RCC 7860 (cell line): Measurements from ENCODE around the gene LAMA5.

Experiments used
- DNase-seq: peaks from one replicate; pipeline ENCODE4 v3.0.0-alpha.2; 2015; ENCODE audit warnings: low spot score
- FAIRE-seq: peaks from 2 replicates; lab custom pipeline; 2012; peaks lifted over from hg19 to GRCh38; lab: Jason Lieb, UNC

The LAMA5 gene

DNA sequence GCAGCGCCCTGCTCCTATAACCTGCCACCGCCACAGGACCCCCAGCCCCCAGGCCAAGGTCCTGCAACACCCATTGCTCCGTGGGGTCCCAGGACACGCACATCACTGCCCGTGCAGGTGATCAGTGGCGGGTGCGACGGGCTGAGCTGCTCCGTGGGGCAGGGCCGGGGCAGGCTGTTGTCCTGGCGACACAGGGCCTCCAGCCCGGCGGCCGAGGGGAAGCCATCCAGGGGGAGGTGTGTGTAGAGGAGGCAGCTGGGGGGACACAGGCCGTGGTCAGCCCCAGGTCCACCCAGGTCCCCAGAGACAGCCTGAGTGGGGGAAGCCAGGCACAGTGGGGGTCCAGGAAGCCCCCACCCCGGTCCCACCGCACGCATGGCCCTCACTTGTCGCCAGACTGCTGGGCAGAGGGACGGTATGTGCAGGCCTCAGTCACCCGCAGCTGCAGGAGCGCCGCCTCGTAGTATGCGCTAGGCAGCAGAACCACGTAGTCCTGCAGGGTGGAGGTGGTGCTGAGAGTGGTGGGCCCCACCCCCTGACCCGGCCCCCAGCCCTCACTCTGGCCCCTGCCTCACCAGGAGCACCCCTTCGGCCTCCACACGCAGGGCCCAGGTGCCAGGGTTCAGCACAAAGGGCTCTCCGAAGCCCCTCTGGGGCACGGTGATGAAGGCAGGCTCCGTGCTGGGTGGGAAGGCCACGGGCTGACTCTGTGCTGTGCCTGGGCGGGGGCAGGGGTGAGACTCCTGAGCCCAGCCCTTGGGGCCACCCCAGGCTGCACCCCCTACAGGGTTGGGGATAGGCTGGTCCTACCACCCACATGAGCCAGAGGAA is 33.9 kb downstream of the LAMA5 start:
- no peak for DNase-seq
- no peak for FAIRE-seq

DNA sequence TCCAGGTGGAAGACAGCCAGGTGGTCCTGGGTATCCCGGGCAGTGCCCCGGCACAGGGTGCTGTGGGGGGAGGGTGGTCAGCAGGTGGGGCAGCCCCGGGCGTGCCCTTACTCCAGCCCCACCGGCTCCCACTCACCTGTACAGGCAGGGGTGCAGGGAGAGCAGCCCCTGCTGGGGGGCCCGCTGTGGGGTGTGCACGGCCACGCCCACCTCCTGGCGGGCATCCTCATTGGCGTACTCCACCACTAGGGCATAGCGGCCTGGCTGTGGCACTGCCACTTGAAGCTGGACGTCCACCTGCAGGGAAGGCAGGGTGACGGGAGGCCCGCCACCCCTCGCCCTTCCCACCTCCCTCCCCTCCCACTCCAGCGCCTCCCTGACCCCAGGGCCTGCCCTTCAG is 34.7 kb downstream of the LAMA5 start:
- FAIRE-seq (no peak), DNase-seq (no peak)

DNA sequence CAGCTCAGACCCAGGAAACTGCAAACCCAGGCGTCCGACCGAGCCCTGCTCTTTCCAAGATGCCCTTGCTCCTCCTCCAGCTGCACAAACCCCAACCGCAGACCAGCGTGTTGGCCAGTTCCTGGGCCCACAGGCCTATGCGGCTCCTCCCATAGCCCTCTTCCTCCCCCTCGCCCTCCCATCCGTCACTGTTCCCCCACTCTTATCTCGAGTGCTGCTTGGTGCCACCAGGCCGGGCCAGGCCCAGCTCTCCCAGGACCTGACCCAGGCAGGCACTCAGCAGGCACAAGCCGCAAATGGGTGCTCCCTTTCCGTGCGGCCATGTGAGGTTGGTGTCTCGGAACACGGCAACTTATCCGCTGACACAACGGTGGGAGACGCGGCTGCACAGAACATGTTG is 35.8 kb downstream of the LAMA5 start:
- DNase-seq (no peak), FAIRE-seq (no peak)

DNA sequence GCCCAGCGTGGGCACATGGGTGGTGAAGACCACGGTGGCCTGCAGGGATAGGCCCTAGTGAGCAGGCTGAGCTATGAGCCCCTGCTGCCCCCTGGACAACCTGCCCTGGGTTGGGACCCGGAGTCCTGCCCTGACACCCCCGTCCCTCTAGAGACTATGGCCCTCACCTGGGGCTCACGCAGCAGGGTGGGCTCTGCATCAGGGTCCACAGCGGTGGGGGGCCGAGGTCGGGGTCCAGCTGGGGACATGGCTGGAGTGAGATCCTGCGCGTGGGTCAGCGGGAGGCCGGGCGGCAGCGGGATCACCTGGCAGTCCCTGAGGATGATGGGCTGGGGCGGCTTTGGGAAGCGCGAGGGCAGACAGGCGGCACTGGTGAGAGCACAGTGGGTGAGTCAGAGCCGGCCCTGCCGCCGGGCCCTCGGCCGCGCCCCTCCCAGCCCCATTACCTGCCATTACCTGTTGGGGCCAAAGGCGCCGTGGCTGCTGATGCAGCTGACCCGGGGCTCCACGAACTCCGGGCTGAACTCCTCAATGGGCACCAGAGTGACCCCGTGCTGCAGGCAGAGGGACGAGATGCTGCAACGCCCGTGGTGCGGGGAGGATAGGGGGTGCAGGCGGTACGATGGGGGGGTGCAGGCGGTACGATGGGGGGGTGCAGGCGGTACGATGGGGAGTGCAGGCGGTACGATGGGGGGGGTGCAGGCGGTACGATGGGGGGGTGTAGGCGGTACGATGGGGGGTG is 36.4 kb downstream of the LAMA5 start:
- DNase-seq (no peak), FAIRE-seq (no peak)

DNA sequence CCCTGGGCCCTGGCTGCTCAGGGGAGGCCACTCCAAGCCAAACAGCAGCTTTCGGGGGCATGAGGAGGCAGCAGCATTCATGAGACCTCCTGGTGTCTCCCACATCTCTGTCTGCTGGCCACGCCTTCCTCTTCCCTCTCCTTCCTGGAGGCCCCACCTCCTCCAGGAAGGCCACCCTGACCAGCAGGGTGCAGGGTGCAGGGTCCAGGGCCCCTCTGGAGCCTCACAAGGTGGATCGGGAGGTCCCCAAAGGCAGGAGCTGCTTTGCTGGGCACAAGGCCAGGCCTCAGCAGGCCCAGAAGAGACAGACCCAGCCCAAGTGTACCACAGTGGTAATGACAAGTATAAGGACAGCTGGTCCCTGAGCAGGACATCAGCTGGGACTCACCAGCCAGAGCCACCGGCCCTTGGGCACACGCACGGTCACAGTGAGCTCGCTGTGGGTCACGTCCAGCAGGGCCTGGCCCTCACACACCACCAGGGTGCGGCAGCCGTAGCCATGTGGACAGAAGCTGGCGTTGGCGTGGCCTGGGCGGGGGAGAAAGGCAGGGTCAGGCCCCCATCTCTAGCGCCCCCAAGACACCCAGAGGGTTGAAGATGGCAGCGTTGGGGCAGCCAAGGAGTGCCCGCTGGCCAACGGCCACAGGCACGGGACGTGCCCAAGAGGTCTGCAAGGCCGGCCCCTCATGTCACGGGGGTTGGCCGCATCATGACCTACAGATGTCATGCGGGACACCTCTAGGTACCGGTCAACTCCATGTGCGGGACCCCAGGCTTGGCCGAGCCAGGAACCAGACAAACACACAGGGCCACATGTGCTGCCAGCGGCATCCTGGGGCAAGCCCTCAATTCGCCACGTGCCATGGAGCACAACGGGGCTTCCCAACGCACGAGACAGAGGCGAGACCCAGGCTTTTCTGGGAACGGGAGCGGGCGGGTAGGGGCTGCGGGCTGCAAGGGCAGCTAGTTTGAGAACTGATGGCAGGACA is 37.4 kb downstream of the LAMA5 start:
- no peak for FAIRE-seq
- DNase-seq, result no peak

DNA sequence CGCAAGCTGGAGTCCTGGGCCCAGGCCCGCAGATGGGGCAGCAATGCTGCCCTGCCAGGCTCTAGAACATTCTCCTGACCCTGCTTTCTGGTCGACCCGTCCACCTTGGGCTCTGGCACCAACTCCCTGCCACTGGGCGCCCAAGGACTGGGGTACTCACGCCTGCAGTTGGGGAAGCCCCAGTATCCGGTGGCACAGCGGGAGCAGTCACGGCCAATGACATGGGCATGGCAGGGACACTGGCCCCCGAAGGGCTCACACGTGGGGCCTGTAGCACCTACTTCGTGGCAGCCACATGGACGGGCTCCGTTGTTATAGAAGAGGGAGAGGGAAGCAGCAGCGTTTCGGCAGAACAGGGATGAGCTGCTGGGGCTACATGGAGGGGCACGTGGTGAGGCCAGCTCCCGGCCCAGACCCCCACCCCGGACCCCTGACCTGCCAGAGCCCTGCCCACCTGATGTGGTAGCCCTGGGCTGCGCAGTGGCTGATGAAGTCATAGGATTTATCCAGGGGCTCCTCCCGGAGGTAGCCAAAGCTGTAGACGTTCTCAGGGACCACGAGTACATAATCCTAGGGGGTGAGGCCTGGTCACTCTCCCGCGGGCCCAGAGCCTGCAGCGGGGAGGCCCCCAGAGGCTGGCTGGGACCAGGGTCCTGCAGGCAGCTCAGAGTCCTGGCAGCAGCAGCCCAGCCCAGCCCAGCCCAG is 38.3 kb downstream of the LAMA5 start:
- no peak for DNase-seq
- no peak for FAIRE-seq

DNA sequence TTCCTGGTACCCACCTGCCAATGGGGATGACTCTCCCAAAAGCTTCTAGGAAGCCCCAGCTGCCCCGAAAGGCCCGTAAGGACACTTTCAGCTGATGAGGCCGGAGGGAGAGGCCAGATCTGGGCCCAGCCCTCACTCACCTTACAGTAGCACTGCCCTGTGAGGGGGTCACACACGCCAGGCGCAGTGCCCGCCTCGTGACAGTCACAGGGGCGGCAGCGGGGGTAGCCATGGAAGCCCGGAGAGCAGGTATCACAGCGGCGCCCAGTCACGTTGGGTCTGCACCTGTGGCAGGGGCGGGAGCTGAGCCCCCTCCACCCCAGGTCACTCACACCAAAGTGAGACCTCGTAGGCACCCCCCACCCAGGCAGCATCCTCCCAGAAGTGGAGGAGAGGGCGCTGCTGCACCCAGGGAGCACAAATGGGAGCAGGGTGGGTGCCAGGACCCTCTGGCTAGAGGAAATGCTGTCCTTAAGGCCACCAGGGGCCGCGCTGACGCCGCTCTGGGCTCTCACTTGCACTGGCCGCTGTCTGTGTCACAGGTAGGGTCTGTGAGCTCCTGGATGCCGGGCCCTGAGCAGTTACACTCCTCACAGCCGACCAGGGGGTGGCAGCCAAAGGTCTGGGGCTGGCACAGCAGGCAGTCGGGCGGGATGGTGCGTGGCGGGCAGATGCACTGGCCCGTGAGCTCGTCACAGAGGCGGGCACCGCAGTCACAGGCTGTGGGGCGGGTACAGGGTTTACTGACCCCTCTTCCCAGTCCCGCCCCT is 39.2 kb downstream of the LAMA5 start:
- FAIRE-seq (no peak), DNase-seq (no peak)

DNA sequence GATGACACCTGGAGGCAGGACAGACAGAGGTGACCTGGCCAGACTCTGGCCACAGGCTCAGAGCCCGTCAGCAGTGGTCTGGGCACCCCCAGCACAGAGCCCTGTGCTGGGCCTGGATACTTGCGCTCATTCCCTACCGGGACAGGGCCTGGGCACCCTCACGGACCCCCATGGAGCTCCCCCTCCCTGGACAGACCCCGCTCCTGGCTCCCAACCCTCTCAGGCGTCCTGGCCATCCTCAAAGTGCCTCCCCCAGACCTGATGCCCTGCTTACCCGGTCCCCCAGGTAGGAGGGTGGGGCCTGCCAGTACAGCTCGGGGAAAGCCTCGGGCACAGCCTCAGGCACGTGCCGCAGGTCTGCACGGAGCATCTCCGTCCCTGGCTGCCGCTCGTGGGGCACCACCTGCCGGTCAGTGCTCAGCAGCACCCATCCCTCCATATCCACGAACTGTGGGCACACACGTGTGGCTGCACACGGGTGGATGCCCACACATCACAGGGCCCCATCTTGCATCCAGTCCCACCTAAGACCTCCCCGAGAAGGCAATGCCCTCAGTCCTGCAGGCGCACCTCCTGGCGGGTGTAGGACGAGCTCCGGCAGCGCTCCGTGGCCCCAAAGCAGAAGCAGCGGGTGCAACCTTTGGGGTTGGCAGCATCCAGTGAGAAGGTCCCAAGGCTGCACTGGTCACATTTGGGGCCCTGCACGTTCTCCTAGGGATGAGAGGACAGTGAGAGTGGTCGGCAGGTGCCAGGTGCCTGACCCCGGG is 40.0 kb downstream of the LAMA5 start:
- no peak for FAIRE-seq
- no peak for DNase-seq

DNA sequence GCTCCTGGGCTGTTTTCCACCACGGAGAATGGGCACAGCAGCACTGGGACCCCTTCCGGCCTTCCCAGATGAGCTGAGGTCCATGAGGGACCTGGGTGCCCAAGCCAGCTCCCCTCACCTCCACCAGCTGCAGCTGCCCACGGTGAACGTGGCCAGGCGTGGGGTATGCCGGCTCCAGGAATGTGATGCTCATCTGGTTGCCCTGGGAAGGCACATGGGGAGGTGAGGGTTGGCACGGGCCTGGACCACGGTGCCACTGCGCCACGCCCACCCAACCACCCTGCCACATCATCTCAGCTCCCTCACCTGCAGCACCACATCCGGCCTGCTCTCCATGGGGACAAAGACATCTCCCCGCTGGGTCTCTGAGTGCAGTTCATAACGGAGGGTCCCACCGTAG is 40.6 kb downstream of the LAMA5 start:
- FAIRE-seq, result no peak

DNA sequence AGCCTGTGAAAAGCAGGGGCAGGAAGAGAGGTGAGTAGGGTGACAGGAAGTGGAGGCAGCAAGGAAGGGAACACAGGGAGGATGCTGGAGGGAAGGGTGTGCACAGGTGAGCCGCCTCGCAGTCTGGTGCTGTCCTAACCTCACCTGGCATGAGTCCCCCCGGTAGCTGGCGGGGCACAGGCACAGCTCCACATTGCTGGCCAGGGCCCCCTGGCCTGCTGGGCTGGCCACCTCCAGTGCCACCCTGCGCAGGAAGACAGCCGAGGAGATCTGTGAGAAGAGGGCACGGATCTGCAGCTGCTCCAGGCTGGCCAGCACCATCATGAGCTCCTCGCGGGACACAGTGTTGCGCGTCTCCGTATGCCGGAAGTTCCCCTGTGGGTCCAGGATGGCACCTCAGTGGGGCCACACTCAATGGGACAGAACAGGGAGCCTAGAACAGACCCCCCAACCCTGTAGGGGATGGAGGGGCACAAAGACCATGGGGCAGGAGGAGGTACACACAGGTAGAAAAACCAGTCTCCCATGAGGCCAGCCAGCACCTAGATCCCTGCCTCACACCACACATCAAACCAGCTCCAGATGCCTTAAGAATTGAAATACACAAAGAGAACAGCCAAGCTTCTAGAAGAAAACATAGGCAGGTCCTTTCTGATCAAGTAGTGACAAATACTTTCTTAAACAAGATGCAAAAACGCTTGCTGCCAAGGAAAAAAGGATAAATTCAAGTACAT is 41.8 kb downstream of the LAMA5 start:
- DNase-seq (no peak), FAIRE-seq (no peak)

More for the DNA sequence above, 40.6 kb downstream of the LAMA5 start:
- no peak for DNase-seq

DNA sequence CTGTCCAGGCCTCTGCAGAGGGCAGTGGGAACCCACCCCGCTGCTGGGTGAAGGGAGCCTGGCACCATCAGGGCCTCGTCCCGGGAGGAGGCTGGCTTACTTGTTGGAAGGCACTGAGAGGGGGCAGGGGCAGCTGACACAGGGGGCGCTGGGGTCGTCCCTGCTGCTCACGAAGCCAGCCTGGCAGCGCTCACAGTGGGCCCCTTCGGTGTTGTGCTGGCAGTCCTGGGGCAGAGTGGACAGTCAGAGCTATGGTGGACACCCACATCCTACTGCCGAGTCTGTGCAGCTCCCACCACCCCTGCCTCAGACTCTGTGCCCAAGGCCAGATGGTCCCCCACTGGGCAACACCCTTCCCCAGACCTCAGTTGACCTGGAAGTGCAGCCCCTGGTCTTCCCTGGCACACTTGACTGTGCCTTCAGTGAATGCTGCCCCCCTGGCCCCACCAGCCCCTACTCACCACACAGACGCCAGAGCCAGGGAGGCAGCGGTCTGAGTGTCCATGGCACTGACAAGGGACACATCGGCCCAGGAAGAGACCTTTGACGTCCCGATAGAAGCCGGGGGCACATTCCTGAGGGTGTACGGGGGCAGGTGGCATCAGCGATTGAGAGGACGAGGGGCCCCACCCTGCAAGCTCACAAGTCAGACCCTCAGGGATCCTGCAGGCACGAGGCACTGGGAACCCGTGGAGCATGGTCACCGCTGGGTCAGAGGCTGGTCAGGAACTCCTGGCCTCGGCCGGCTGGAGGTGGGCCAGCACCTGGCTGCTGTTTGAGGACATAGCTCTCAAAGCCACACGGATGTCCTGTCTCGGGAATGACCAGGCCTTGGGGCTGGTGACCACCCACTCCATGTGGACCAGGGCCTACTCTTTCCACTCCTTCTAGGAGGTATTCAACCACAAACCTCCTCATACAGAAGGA is 42.9 kb downstream of the LAMA5 start:
- DNase-seq (no peak), FAIRE-seq (no peak)

DNA sequence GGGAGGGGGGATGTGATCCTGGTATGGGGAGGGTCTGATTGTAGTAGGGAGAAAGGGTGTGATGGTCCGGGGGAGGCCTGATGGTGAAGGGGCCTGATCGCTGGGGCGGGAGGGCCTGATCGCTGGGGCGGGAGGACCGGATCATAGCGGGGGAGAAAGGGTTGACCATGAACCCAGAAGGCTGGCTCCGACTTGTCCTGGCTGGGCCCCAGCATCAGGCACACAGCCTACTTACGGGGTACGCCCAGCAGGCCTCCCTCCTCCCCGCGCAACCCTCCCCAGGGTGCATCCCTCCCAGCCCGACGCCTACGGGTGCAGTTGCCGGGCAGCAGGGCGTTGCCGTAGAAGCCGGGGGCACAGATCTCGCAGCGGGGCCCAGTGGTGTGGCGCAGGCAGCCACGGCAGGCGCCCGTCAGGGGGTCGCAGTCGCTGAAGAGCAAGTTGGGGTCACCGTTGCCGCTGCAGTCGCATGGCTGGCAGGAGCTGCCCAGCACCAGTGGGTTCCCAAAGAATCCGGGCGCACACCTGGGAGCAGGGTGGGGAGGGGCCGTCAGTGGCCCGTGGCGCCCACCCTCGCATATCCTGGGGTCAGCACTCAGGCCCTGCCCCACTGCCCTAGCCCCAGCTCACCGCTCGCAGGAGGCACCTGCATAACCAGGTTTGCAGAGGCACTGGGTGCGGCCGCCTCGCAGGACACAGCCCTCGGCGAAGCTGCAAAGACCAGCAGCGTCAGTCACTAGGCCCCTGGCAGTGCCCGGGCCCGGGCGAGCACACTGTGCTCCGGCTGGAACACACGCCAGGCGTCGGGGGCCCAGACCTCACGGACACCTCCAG is 43.7 kb downstream of the LAMA5 start:
- DNase-seq (no peak), FAIRE-seq (no peak)

DNA sequence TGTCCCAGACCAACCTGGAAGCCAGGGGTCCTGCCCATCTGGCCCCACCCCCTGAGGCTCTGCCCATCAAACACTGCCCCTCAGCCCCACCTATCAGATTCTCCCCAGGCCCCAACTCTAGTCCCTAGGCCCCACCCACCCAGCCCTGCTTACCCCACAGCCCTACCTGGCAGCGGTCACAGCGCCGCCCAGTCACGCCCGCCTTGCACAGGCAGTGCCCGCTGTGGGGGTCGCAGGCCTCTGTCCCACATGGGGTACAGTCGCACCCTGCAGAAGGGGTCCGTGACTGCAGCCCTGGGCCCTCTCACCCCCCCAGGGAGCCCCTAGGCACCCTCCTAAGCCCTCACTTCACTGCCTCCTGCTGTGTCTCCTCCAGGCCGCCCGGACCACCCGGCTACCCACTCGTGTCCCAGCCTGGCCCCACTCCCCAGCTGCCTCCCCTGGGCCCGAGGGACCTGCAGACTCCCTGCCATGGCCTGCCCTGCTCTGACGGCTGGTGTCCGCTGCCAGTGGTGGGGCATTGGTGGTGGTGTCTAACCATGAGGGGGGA is 44.5 kb downstream of the LAMA5 start:
- no peak for FAIRE-seq
- DNase-seq, result no peak

DNA sequence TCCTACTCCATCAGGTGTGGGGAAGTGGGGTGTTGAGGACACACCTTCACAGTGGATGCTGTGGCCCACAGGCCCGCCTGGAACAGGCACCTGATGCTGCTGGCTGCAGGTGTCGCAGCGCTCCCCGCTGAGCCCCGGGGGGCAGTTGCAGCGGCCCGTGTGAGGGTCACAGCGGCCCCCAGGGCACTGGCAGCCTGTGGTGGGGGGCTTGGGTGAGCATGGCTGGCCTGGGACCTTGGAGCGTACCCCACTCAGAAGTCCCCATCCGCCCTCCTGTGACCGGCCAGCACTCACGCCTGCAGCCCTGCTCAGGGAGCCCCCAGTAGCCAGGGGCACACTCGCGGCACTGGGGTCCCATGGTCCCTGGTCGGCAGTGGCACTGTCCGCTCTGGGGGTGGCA is 45.1 kb downstream of the LAMA5 start:
- no peak for FAIRE-seq
- DNase-seq, result no peak

DNA sequence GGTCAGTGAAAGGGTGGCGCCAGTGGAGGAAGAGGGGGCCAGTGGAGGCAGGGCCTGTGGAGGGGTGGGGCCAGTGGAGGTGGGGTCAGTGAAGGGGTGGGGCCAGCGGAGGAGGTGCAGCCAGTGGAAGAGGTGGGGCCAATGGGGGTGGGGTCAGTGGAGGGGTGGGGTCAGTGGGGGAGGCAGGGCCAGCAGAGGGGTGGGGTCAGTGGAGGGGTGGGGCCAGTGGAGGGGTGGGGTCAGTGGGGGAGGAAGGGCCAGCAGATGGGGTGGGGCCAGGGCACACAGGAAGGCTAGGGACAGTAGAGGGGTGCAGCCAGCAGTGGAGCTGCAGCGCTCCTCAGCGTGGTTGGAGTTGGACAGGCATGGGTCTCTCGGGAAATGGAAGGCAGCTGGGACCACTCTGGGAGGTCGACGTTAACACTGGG is 45.6 kb downstream of the LAMA5 start:
- no peak for FAIRE-seq
- no peak for DNase-seq
